ENCODE results near the gene SNAPC1. TPM values are rescaled to one million over a fixed set of nuclear protein-coding genes. Genes with fewer than 3 reads are reported as not detected.

SNAPC1 gene
- total and polyA plus RNA-seq, 9 of the 15 experiments (the other 6 are each of a cell fraction or from before 2014, with no cell fraction given) = 3.7 to 9.0 (median 7.9) TPM

GRCh38 chr14:61766151-61766550 is 3.9 kb downstream of the SNAPC1 start:
- ChIA-PET CTCF (ENCODE audit: low intra/inter-chr PET ratio) (no interaction called here), POLR2A (interaction anchor here (1.7 kb wide), 1 partner anchor 17 kb away, joined by 5 read pairs; no protein-coding TSS in a partner anchor)
- Histone ChIP-seq H2AFZ (ENCODE audit: low read depth, low read length) (no peak overlapping the region), H3K4me2 (ENCODE audit: insufficient read depth, low read length) (no peak overlapping the region), H3K4me1 (replicated peaks in 1 of 2; ENCODE audit: control insufficient read depth in 2 of 2, insufficient read depth in 2 of 2, low read length in 2 of 2) (peaks cover 0 to 5% of the 10 kb centered on the region in 2 experiments; a peak in 2 of 5 replicates), H3K79me2 (ENCODE audit: control insufficient read depth, insufficient read depth, low read length) (peaks cover 49% of the 10 kb centered on the region), H4K20me1 (replicated peaks; ENCODE audit: control insufficient read depth, insufficient read depth, low read length) (no peaks in the 10 kb centered on the region), H3K36me3 (ENCODE audit: control insufficient read depth, insufficient read depth, low read length) (peaks cover 41% of the 10 kb centered on the region; the same call in 2 of the 3 replicates), H3K9ac (ENCODE audit: insufficient read depth in 1 of 2, low read depth in 2 of 2, low read length in 2 of 2) (no peak overlapping the region), H3K27me3 (ENCODE audit: control insufficient read depth in 2 of 2, insufficient read depth in 2 of 2, low read length in 2 of 2) (no peaks in the 10 kb centered on the region; a peak in 1 of 5 replicates), H3K9me3 (replicated peaks; ENCODE audit: control insufficient read depth, insufficient read depth, low read depth, low read length) (no peaks in the 10 kb centered on the region), H3K27ac (ENCODE audit: extremely low read depth, low read depth, low read length) (no peak overlapping the region), H3K4me3 (no peak overlapping the region), H3K9me1 (ENCODE audit: control insufficient read depth, insufficient read depth, low read length) (no peaks in the 10 kb centered on the region)
- intact Hi-C loops (cut with micrococcal nuclease) = no loop called here
- in situ Hi-C loops (cut with MboI) = no loop called here
- DNase-seq (ENCODE audit: extremely low read depth in 1 of 4, low spot score in 3 of 4) (no peak), ATAC-seq (no peak), FAIRE-seq (no peak)
- no TSS peak for BruUV-seq (replicated peaks)
- 90% methylated on average over 5 of the region's 5 CpGs for WGBS (ENCODE audit: insufficient coverage, low coverage, missing lambda C conversion rate)
- TF ChIP-seq ZNF311 (CRISPR knock-in tag; IDR thresholded peaks at IDR 0.05) (no peak), DPF2 (IDR thresholded peaks at IDR 0.05) (no peak), SRSF1 (IDR thresholded peaks at IDR 0.05; ENCODE audit: low read depth, low read length) (no peak), DNMT1 (IDR thresholded peaks at IDR 0.05) (no peak), CHAMP1 (IDR thresholded peaks at IDR 0.05) (no peak), HNRNPUL1 (IDR thresholded peaks at IDR 0.05; ENCODE audit: low read length) (no peak), COPS2 (conservative IDR thresholded peaks at IDR 0.05) (no peak), CTBP1 (IDR thresholded peaks at IDR 0.05; ENCODE audit: borderline replicate concordance) (no peak), FOXP4 (CRISPR knock-in tag; IDR thresholded peaks at IDR 0.05; ENCODE audit: borderline replicate concordance) (no peak), RBM34 (IDR thresholded peaks at IDR 0.05; ENCODE audit: borderline replicate concordance, insufficient read depth, low read length) (no peak), HBP1 (CRISPR knock-in tag; IDR thresholded peaks at IDR 0.05) (no peak), POLR2AphosphoS5 (IDR thresholded peaks at IDR 0.05; ENCODE audit: control insufficient read depth, insufficient read depth, low read depth, low read length) (no peak)

Measured in K562 (cell line).